LNCaP clone FGC (cell line): ENCODE data around the gene CMTM4.

Experiments
- DNase-seq: peaks from one replicate; pipeline ENCODE4 v3.0.0-alpha.2; 2011; ENCODE audit warnings: low read depth
- H3K4me3 ChIP-seq: 2 replicates; pipeline ENCODE4 v1.5.1; 2011; ENCODE audit warnings: mild to moderate bottlenecking, low read depth, low read length, control low read depth
- TF ChIP-seq, protein P1 (sequence below): IDR thresholded peaks from 2 replicates; pipeline ENCODE4 v1.5.1; 2012; ENCODE audit warnings: mild to moderate bottlenecking; ENCODE audit not compliant: control insufficient read depth, insufficient read depth; ENCODE audit errors: extremely low read depth

CMTM4 gene

DNA sequence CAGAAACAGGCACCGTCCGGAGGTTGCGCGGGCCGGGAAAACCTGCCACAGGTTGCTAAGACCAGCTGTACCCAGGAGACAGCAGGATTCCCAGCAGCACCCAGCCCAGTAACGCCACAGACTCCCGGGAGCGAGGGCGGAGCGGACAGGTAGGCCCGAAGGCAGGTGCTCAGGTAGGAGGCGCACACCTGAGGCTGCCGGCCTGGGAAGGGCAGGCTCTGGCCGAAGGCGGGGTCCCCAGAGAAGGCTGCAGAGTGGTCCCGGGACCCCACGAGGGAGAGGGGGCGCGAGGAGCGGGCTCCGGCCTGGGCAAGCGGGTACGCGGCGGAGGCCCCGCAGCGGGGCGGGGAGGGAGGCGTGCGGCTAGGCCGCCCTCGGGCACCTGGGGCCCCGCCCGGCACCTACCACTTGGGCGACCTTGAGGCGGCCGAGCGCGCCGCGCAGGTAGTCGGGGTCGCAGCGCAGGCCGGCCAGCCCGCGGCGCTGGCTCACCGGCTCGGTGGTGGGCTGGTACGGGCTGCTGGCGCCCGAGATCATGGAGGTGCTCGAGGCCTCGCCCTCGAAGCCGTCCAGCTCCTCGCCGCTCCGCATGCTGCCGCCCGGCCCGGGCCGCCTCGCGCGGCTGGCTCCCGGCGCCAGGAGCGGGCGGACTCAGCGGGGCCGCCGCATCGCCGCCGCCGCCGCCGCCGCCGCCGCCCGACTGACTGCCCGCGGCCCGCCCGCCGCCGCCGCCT is 441 bp downstream of the CMTM4 start:
- DNase-seq = no peak
- H3K4me3 ChIP-seq = peak overlapping the region; percentile 71
- TF ChIP-seq, protein P1, sequence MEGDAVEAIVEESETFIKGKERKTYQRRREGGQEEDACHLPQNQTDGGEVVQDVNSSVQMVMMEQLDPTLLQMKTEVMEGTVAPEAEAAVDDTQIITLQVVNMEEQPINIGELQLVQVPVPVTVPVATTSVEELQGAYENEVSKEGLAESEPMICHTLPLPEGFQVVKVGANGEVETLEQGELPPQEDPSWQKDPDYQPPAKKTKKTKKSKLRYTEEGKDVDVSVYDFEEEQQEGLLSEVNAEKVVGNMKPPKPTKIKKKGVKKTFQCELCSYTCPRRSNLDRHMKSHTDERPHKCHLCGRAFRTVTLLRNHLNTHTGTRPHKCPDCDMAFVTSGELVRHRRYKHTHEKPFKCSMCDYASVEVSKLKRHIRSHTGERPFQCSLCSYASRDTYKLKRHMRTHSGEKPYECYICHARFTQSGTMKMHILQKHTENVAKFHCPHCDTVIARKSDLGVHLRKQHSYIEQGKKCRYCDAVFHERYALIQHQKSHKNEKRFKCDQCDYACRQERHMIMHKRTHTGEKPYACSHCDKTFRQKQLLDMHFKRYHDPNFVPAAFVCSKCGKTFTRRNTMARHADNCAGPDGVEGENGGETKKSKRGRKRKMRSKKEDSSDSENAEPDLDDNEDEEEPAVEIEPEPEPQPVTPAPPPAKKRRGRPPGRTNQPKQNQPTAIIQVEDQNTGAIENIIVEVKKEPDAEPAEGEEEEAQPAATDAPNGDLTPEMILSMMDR = no peak

DNA sequence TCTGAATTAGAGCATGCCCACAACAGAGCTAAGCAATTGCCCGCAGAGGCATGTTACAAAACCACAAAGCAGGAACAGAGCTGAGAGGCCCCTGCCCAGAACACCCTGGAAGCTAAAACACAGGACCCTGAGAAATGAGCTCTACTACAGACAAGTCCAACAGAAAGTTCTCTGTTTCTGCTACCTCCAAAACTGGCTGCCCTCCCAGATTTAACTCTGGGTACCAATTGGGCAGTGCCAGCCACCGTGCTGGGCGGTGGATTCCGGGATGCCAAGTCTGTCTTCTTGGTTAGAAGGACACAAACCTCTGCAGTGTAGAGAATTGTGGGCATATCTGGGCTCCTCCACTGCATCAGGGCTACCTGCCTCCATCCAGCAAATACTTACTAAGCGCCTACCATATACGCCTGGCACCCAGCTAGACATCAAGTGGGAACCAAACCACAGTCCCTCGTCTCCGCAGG is 1.0 kb downstream of the CMTM4 start:
- TF ChIP-seq, protein P1 = no peak
- no peak for DNase-seq

DNA sequence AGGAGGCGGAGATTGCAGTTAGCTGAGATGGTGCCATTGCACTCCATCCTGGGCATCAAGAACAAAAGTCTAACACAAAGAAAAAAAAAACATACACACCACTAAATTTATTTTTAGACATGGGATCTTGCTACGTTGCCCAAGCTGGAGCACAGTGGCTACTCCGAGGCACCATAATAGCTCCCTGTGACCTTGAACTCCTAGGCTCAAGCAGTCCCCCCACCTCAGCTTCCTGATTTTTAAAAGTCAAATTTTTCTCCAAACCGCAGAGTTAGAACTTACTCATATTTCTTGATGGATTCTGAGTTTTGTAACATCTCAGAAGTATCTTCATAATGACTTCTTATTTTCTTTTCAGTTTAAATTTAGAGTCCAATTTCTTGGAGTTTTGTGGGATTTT is 3.4 kb downstream of the CMTM4 start:
- DNase-seq = no peak
- H3K4me3 ChIP-seq = no peak overlapping the region
- TF ChIP-seq, protein P1 = no peak

More for the DNA sequence above, 1.0 kb downstream of the CMTM4 start:
- H3K4me3 ChIP-seq = peak overlapping the region; percentile 71

DNA sequence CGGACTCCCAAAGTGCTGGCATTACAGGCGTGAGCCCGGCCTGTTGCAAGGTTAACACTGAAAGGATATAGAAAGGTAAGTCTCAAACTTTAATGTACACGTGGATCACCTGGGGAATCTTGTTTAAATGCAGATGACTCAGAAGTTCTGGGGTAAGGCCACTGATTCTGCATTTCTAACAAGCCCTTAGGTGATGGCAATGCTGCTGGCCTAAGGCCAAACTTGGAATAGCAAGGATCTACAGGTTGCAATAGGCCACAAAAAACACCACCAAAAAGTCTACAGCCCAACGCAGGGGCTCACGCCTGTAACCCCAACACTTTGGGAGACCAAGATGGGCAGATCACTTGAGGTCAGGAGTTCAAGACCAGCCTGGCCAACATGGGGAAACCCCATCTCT is 4.2 kb downstream of the CMTM4 start:
- DNase-seq = no peak
- TF ChIP-seq, protein P1 = no peak
- no peak overlapping the region for H3K4me3 ChIP-seq

DNA sequence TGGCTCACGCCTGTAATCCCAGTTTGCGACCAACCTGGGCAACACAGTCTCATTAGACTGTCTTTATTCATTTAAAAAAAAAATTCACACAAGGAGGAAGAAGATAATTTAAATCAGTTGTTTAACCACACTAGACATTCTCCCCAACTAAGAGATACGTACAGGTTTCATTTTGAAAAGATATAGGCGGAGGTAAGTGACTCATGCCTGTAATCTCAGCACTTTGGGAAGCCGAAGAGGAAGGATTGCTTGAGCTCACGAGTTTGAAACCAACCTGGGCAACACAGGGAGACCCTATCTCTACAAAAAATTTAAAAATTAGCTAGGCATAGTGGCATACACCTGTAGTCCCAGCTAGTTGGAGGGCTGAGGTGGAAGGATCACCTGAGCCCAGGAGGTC is 5.3 kb downstream of the CMTM4 start:
- TF ChIP-seq, protein P1 = no peak
- DNase-seq = no peak
- no peak overlapping the region for H3K4me3 ChIP-seq

DNA sequence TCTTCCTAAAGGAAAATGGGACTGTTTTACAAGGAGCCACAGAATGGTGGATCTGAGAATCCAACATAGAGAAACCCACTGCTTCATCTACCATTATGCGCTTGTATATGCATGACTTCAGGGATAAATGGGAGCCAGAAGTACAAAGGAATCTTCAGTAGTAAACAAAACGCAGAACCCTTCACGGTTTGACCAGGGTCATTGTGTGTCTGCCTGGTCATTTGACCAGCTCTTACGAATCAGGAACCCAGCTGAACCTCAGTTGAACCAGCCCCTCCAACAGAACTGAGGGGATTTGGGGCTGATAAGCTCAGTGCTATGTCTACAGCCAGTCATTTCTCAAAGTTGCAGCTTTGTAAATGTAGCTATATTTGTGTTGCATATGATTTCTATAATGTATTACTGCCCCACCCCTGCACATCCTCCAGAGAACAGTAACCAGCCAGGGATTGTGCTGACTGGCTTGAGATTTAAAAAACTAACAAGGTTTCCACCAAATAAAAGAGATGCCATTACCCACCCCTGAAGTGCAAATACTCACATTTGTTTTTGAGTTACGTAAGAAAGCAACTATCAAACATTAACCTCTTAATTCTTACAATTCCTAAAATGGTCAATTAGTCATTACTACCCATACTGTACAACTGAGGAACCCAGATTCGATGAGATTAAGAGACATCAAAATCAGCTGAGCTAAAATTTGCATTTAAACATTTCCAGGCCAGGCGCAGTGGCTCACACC is 6.3 kb downstream of the CMTM4 start:
- TF ChIP-seq, protein P1 = no peak
- no peak for DNase-seq

DNA sequence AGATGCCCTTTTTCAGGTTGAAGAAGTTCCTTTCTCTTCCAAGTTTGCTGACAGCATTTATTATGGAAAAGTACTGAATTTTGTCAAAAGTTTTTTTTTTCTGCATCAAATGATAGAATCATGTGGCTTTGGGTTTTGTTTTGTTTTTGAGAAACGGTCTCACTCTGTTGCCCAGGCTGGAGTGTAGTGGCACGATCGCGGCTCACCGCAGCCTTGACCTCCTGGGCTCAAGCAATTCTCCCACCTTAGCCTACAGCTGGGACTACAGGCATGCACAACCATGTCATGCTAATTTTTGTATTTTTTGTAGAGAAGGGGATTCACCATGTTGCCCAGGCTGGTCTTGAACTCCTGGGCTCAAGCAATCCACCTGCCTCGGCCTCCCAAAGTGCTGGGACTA is 7.3 kb downstream of the CMTM4 start:
- H3K4me3 ChIP-seq = no peak overlapping the region
- DNase-seq = no peak
- TF ChIP-seq, protein P1 = no peak

More for the DNA sequence above, 6.3 kb downstream of the CMTM4 start:
- H3K4me3 ChIP-seq = no peak overlapping the region
